GF-D8 (cell line): ENCODE results near the gene FAM120AOS.
"Not testable (repeated sequence)": the region's sequence is repeated elsewhere in the genome, so short reads cannot be mapped to it uniquely, and the experiment has no call there.

Source experiments
- DNase-seq: peaks from one replicate; lab custom pipeline; 2025; lab: John Stamatoyannopoulos, UW

Gene FAM120AOS

DNA sequence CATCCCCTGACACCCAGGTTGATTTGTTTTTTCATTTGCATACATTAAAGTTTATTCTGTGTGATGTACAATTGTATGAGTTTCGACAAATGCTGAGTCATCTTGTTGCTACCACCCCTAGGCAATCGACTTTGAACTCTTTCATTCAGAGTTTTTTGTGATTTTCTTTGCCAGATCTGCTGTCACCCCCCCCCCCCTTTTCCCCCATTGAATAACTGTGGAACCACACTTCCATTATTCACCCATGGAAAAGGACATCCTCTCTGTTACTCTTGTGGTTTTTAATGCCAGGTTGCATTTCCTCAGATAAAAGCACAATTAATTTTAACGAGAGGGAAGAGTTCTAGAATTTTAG is 13.7 kb upstream of the FAM120AOS start:
- no peak for DNase-seq

- DNase-seq, result no peak
Observed at GRCh38 chr9:93466416-93467061, 13.2 kb upstream of the FAM120AOS start.

DNA sequence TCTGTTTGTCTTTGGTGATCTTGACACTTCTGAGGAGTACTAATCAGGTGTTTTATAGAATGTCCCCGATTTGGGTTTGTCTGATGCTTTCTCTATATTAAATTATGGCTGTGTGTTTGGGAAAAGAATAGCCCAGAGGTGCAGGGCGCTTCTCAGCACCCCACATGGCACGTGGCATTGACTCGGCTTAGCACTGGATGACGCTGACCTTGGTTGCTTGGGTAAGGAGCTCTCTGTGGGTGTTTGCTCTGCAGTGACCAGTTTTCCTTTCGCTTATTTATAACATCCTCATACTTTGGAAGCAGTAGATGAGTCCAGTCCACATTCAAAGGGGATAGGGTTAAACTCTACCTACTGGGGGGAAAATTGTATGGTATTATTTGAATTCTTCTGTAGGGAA is 12.5 kb upstream of the FAM120AOS start:
- DNase-seq, result no peak

DNA sequence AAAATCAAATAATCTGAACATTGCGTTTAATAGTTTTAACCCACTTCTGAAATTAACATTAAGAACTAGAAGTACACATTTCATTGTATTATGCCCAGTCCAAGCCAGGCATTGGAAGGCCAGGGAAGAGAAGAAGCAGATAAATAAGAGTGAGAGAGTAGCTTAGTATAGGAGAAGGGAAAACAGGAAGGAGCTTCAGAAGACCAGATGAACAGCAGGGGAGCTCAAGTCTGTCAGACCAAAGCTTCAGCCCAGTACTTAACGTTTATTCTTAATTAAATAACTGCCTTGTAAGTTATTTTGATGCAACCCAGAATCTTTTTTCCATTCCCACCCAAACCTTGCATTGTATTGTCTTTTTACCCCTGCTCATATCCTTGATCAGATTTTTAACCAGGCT is 11.5 kb upstream of the FAM120AOS start:
- DNase-seq, result no peak

DNA sequence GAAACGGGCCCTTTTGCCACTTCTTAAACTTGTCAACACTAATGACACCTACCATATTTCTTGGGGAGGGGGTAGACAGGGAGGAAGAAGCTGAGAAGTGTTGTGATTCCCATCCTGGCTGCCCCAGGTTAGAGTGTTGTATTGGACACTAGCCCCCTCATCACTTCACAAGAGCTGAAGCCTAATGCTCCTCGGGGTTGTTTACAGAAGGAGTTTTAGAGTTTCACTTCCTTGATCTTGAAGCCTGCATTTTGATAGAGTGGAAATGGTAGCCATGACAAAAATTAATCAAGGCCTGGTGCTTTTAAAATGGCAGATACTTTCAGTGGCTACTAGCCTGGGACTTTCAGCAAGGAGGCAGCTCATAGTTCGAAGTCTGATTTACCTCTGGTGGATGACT is 11.0 kb upstream of the FAM120AOS start:
- DNase-seq, result no peak

DNA sequence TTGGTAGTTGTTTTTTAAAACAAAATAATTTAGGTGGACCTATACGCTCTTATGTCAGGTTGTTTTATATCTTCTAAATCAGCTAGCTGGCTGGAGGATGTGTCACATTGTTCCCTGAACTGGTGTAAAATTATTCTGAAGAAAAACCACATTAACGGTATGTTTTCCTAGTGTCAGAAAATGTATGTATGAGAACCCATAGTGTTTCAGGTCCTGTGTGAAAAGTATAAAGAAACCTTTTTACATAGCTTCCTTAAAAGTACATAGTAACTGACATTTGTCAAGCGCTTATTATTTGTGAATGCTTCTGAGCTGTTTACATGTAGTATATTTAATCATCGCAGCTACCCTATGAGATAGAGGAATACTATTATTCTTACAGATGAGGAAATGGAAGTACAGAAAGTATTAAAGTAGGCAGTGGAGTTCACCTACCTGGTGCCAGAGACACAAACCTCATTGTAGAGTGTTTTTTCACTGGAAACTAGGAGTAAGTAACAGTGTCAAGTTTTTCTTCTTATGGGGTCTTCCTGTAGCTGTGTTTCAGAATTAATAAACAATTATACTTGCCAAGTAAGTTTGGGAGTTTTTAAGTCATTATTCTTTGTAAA is 10.4 kb upstream of the FAM120AOS start:
- DNase-seq, result no peak

DNA sequence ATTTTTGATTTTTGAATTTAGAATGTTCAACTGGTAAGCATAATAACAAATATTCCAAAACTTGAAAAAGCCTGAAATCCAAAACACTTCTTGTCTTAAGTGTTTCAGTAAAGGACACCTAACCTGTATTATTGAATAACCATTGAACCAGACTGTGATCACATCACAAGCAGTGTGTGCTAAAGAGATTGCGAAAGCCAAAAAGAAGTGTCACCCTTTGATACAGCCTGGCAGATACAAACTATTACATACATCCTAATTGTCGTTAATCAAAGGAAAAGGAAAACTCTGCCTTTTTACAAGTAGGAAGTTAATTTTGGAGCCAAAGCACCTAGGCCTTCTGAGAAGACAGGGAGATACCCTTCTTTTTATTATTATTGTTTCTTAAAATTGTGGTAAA is 8.4 kb upstream of the FAM120AOS start:
- no peak for DNase-seq

- DNase-seq, result no peak
Observed at GRCh38 chr9:93461414-93461743, 8.0 kb upstream of the FAM120AOS start.

- DNase-seq, result no peak
Observed at GRCh38 chr9:93460689-93461413, 7.5 kb upstream of the FAM120AOS start.

DNA sequence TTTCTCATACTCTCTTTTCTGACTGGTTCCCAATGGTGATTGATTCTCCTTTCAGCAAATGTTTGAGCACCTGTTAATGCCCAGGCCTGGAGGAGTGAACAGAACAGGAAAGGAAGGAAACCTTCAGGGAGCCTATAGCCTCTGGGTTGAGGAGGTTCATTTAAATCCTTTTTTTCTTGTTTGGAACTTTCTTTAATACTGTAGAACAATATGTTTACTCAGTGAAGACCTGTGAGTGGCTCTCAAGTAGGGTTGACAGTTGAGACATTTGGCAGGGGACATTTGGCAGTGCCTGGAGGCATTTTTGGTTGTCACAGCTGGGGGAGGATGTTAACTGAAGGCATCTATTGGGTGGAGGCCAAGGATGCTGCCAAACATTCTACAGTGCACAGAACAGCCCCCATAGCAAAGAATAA is 6.1 kb upstream of the FAM120AOS start:
- no peak for DNase-seq

DNA sequence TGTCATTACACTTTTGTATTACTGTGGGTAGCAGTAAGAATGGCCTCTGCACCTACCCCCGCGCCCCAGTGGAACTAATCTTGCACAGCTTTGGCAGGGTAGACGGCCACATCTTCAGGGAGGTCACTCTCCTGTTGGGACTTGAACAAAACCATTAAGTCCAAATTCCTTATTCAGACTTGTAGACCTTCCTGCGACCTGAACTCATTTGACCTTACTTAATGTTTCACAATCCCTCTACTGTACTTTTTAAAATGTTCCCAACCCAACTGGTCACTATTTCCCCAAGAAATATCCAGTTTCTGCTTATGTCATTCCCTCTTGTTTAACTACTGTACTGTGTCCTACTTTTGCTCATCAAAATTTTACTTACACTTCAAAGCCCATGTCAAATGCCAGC is 5.3 kb upstream of the FAM120AOS start:
- DNase-seq, result no peak

GRCh38 chr9:93457006-93457405 is 3.6 kb upstream of the FAM120AOS start:
- no peak for DNase-seq

DNA sequence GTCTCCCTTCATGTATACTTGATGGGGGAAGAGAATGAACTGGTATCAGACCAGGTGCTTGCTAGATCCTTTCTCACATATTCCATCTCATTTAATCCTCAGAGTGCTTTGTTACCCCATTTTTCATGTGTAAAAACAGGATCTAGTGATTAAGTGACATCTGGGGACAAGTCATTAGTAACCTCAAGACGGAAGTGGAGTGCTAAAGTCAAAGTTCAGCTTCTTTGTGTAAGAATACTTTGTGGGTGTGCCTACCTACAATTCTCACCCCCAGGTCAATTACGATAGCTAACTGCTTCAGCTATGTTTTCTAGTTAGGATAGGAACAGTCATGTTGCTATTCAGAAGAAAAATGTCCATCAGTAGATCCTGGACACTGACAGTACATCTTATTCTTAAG is 3.1 kb upstream of the FAM120AOS start:
- DNase-seq, result peak; percentile 40

DNA sequence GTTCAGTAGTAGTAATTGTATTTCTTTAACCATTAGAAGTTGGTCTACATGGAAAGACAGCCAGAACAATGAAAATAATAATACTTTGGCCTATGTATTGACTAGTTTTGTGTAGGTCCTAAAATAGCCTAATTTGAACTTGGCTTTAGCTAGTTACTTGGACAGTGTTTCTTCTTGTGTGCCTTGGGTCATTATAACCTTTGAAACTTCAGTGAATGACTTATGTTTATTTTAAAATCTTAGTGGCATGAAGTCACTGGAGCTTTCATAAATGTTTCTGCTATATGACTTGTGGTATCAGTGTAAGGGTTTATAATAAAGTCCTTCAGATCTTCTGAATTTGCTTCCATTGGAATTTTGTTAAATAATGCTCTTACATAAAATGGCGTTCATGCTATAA is 2.6 kb upstream of the FAM120AOS start:
- DNase-seq, result no peak

DNA sequence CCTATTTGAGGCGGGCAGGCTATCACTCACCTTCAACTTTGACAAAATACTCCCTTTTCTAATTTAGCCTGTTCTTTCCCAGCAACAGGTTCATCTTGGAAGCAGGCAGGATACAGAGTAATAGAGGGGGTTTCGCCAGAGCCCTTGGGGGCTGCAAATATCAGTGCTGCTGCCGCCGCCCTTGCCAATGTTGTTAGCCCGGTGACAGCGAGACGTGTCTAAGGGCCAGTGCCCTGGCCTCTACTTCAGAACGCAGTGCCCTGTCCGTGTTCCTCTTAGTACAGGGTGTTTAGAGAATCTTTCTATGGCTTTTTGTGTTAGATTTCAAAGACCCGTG is 703 bp downstream of the FAM120AOS start:
- DNase-seq, result no peak

DNA sequence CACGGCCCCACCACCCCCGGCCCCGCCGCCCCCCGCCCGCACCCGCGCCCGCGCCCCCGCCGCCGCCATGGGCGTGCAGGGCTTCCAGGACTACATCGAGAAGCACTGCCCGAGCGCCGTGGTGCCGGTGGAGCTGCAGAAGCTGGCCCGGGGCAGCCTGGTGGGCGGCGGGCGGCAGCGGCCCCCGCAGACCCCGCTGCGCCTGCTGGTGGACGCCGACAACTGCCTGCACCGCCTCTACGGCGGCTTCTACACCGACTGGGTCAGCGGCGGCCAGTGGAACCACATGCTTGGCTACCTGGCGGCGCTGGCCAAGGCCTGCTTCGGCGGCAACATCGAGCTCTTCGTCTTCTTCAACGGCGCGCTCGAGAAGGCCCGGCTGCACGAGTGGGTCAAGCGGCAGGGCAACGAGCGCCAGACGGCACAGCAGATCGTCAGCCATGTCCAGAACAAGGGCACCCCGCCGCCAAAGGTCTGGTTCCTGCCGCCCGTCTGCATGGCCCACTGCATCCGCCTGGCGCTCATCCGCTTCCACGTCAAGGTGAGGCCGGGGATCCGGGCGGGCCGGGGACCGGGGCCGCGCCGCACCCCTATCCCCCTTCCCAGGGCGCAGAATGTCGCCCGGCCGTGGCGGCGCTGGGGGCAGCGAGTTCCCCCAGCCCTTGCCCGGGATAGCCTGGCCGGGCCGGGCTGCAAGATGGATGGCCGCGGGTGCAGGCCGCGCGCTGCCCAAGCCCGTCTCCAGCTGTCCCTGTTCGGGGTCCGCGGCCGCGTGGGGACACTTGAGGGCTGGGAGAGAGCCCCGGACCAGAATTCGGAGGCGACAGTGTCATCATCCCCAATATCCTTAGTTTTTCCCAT is 1.3 kb downstream of the FAM120AOS start:
- no peak for DNase-seq

DNA sequence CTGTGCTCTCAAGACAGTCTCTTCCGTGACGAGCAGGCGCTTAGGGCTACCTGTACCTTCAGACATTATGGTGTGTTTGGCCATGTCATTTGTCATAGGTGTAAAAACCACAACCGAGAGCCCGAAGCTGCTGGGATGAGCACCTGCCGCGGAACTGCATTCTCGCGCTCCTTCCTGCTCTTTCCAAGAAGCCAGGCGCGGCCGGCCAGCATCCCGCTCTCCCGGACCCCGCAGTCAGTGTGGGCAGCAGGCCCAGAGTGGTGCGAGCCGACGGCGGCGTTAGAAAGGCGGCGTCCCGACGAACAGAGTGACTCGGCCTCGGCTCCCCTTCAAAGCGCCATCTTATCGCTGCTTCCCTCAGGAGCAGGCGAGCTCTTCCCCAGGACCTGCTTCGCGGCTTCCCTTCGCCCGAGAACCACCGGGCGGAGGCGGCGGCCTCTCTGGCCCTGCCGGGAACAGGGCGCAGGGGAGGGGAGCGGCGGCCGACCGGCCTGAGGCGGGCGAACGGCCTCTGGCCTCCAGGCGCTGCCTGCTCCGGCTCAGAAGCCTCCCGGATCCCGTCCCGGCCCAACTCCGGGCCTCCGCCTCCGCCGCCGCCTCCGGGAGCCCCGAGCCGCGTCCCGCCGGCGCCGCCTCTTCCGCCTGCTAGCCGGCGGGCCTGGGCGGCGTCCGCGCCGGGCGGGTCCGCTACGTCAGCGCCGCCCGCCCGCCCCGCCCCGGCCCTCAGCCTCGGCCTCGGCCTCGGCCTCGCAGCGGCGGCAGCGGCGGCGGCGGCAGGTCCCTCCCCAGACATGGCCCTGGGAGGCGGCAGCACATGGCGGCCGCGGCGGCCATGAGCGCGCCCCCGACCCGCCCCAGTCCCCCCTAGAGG is 2.2 kb downstream of the FAM120AOS start, which contains the start of gene FAM120A:
FAM120A (plus strand) TSS at position 741 of the 871 bp plus-strand sequence. CDS start 231 bp downstream, outside the sequence.
- peak; percentile 49 for DNase-seq

- DNase-seq, result no peak
Observed at GRCh38 chr9:93447655-93448054, 5.7 kb downstream of the FAM120AOS start.

DNA sequence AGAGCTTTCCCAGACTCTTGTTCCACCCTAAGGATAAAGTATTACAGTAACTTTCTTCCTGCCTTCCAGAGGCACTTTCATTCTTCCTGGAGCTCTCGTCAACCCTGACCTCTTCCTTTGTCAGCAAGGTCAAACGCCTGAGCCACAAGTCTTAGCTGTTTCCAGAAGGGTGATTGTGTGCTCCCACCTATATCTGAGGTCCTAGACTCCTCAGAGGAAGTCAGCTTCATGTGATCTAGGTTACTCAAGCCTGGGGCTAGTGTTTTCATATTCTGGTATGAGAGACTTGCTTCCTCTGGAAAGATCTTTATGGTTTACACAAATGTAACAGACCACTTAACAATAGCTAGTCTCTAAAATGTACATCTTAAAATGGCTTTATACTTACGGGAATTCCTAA is 7.3 kb downstream of the FAM120AOS start:
- DNase-seq, result no peak

- no peak for DNase-seq
Observed at GRCh38 chr9:93440896-93441580, 12.3 kb downstream of the FAM120AOS start.

GRCh38 chr9:93439301-93439700 is 14.1 kb downstream of the FAM120AOS start:
- DNase-seq, result not testable (repeated sequence)
